ENCODE data around the gene TALDO1.
A peak's percentile ranks its signal among the peaks of the same experiment; 100 is the strongest.

Gene TALDO1

GRCh38 chr11:764322-765024 lies 17.2 kb downstream of the TALDO1 start:
- Histone ChIP-seq H3K27me3 (ENCODE audit: insufficient read depth, low read length, poor library complexity, severe bottlenecking) (no peaks in the 10 kb centered on the region), H3K36me3 (ENCODE audit: insufficient read depth, low read length) (peaks cover 58% of the 10 kb centered on the region; the same call in 1 of the 2 replicates), H3F3A (ENCODE audit: low read depth) (no peaks in the 10 kb centered on the region), H3K4me1 (ENCODE audit: insufficient read depth, low read length, poor library complexity, severe bottlenecking) (no peaks in the 10 kb centered on the region), H3K4me2 (ENCODE audit: low read depth, low read length, poor library complexity, severe bottlenecking) (no peak overlapping the region), H3K9ac (ENCODE audit: low read depth, low read length, poor library complexity, severe bottlenecking) (no peak overlapping the region), H4K20me1 (ENCODE audit: insufficient read depth, low read length, poor library complexity, severe bottlenecking) (no peaks in the 10 kb centered on the region), H2AFZ (ENCODE audit: low read length) (no peak overlapping the region), H3K9me2 (replicated peaks; ENCODE audit: low read depth, low read length) (no peaks in the 10 kb centered on the region), H3K9me3 (ENCODE audit: insufficient read depth, low read depth, low read length) (no peaks in the 10 kb centered on the region), H3K79me2 (ENCODE audit: insufficient read depth, low read length) (no peaks in the 10 kb centered on the region), H3K4me3 (ENCODE audit: low read length, poor library complexity, severe bottlenecking) (no peak overlapping the region)
- TF ChIP-seq CTCF (conservative IDR thresholded peaks at IDR 0.05; ENCODE audit: low read length), result no peak
- TF ChIP-seq EZH2phosphoT487 (IDR thresholded peaks at IDR 0.05; ENCODE audit: borderline replicate concordance), result no peak

- no peaks in the 10 kb centered on the region for H3K79me2 ChIP-seq (ENCODE audit: insufficient read depth, low read length)
- no peaks in the 10 kb centered on the region for H3K9me3 ChIP-seq (ENCODE audit: insufficient read depth, low read depth, low read length)
- H2AFZ ChIP-seq (ENCODE audit: low read length), result no peak overlapping the region
- H3F3A ChIP-seq (ENCODE audit: low read depth), result no peaks in the 10 kb centered on the region
- no peak overlapping the region for H3K4me2 ChIP-seq (ENCODE audit: low read depth, low read length, poor library complexity, severe bottlenecking)
- no peak for TF ChIP-seq EZH2phosphoT487 (IDR thresholded peaks at IDR 0.05; ENCODE audit: borderline replicate concordance)
- peak; percentile 68 for TF ChIP-seq CTCF (conservative IDR thresholded peaks at IDR 0.05; ENCODE audit: low read length)
- H4K20me1 ChIP-seq (ENCODE audit: insufficient read depth, low read length, poor library complexity, severe bottlenecking), result no peaks in the 10 kb centered on the region
- H3K36me3 ChIP-seq (ENCODE audit: insufficient read depth, low read length), result peaks cover 55% of the 10 kb centered on the region; the same call in 1 of the 2 replicates
- H3K9me2 ChIP-seq (replicated peaks; ENCODE audit: low read depth, low read length), result no peaks in the 10 kb centered on the region
- H3K4me3 ChIP-seq (ENCODE audit: low read length, poor library complexity, severe bottlenecking), result no peak overlapping the region
- no peak overlapping the region for H3K9ac ChIP-seq (ENCODE audit: low read depth, low read length, poor library complexity, severe bottlenecking)
- H3K27me3 ChIP-seq (ENCODE audit: insufficient read depth, low read length, poor library complexity, severe bottlenecking), result no peaks in the 10 kb centered on the region
- H3K4me1 ChIP-seq (ENCODE audit: insufficient read depth, low read length, poor library complexity, severe bottlenecking), result no peaks in the 10 kb centered on the region
These were observed 17.9 kb downstream of the TALDO1 start for GRCh38 chr11:765025-765801.

- no peak overlapping the region for H3K4me2 ChIP-seq (ENCODE audit: low read depth, low read length, poor library complexity, severe bottlenecking)
- no peaks in the 10 kb centered on the region for H3K4me1 ChIP-seq (ENCODE audit: insufficient read depth, low read length, poor library complexity, severe bottlenecking)
- no peaks in the 10 kb centered on the region for H3K9me2 ChIP-seq (replicated peaks; ENCODE audit: low read depth, low read length)
- H3K4me3 ChIP-seq (ENCODE audit: low read length, poor library complexity, severe bottlenecking), result no peak overlapping the region
- H3K9ac ChIP-seq (ENCODE audit: low read depth, low read length, poor library complexity, severe bottlenecking), result no peak overlapping the region
- no peaks in the 10 kb centered on the region for H3F3A ChIP-seq (ENCODE audit: low read depth)
- TF ChIP-seq CTCF (conservative IDR thresholded peaks at IDR 0.05; ENCODE audit: low read length) (no peak), EZH2phosphoT487 (IDR thresholded peaks at IDR 0.05; ENCODE audit: borderline replicate concordance) (no peak)
- H2AFZ ChIP-seq (ENCODE audit: low read length), result no peak overlapping the region
- peaks cover 55% of the 10 kb centered on the region; the same call in 1 of the 2 replicates for H3K36me3 ChIP-seq (ENCODE audit: insufficient read depth, low read length)
- no peaks in the 10 kb centered on the region for H3K27me3 ChIP-seq (ENCODE audit: insufficient read depth, low read length, poor library complexity, severe bottlenecking)
- no peaks in the 10 kb centered on the region for H4K20me1 ChIP-seq (ENCODE audit: insufficient read depth, low read length, poor library complexity, severe bottlenecking)
- H3K9me3 ChIP-seq (ENCODE audit: insufficient read depth, low read depth, low read length), result no peaks in the 10 kb centered on the region
- H3K79me2 ChIP-seq (ENCODE audit: insufficient read depth, low read length), result no peaks in the 10 kb centered on the region
These were observed 18.5 kb downstream of the TALDO1 start for GRCh38 chr11:765802-766091.

All from Loucy (cell line).